Measurements from ENCODE around the gene SWAP70.
"Not testable (repeated sequence)": the region's sequence is repeated elsewhere in the genome, so short reads cannot be mapped to it uniquely, and the experiment has no call there.

DNA sequence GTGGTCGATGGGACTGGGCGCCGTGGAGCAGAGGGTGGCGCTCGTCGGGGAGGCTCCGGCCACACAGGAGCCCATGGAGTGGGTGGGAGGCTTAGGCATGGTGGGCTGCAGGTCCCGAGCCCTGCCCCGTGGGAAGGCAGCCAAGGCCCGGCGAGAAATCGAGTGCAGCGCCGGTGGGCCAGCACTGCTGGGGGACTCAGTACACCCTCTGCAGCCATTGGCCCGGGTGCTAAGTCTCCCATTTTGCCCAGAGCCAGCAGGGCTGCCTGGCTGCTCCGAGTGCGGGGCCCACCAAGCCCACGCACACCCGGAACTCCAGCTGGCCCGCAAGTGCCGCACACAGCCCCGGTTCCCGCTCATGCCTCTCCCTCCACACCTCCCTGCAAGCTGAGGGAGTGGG, 40.8 kb upstream of the SWAP70 start:
- TF ChIP-seq ARNT (IDR thresholded peaks at IDR 0.05); FOXM1 (IDR thresholded peaks at IDR 0.05; ENCODE audit: borderline replicate concordance); FOXK2 (IDR thresholded peaks at IDR 0.05); SP1 (IDR thresholded peaks at IDR 0.05); NFRKB (IDR thresholded peaks at IDR 0.05); FOXA1 (IDR thresholded peaks at IDR 0.05); SUZ12 (IDR thresholded peaks at IDR 0.05): not testable (repeated sequence)
- TF ChIP-seq, protein P1, sequence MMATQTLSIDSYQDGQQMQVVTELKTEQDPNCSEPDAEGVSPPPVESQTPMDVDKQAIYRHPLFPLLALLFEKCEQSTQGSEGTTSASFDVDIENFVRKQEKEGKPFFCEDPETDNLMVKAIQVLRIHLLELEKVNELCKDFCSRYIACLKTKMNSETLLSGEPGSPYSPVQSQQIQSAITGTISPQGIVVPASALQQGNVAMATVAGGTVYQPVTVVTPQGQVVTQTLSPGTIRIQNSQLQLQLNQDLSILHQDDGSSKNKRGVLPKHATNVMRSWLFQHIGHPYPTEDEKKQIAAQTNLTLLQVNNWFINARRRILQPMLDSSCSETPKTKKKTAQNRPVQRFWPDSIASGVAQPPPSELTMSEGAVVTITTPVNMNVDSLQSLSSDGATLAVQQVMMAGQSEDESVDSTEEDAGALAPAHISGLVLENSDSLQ (IDR thresholded peaks at IDR 0.05) = not testable (repeated sequence)
